ENCODE results near the gene TBC1D3B.

Gene TBC1D3B

GRCh38 chr17:36144981-36145729 lies 31.3 kb downstream of the TBC1D3B start:
- Histone ChIP-seq H3K36me3 (ENCODE audit: control insufficient read depth in 2 of 2, insufficient read depth in 1 of 2, low read length in 2 of 2) (no peaks in the 10 kb centered on the region), H3K4me3 (ENCODE audit: low read depth, low read length) (no peak overlapping the region), H3K4me1 (ENCODE audit: control insufficient read depth, insufficient read depth, low read length) (no peaks in the 10 kb centered on the region), H3K27ac (ENCODE audit: extremely low read depth, low read depth, low read length) (no peak overlapping the region), H3K9me3 (ENCODE audit: control insufficient read depth, insufficient read depth, low read depth, low read length) (no peaks in the 10 kb centered on the region)
- no peak for TF ChIP-seq ZNF707 (tag by site-specific recombination; IDR thresholded peaks at IDR 0.05)
- no peak for TF ChIP-seq ZNF239 (tag by site-specific recombination; IDR thresholded peaks at IDR 0.05)
- no peak for TF ChIP-seq ZNF549 (tag by site-specific recombination; IDR thresholded peaks at IDR 0.05)
- TF ChIP-seq ZNF610 (tag by site-specific recombination; IDR thresholded peaks at IDR 0.05; ENCODE audit: borderline replicate concordance) = no peak
- TF ChIP-seq SALL2 (tag by site-specific recombination; IDR thresholded peaks at IDR 0.05; ENCODE audit: borderline replicate concordance) = no peak
- TF ChIP-seq ZNF112 (tag by site-specific recombination; IDR thresholded peaks at IDR 0.05) = no peak
- no peak for TF ChIP-seq ZNF48 (tag by site-specific recombination; IDR thresholded peaks at IDR 0.05)
- TF ChIP-seq ZNF76 (tag by site-specific recombination; IDR thresholded peaks at IDR 0.05; ENCODE audit: borderline replicate concordance, low read depth) = no peak
- no peak for TF ChIP-seq ZNF473 (tag by site-specific recombination; IDR thresholded peaks at IDR 0.05)
- TF ChIP-seq ZNF521 (tag by site-specific recombination; IDR thresholded peaks at IDR 0.05) = no peak
- TF ChIP-seq MZF1 (tag by site-specific recombination; IDR thresholded peaks at IDR 0.05; ENCODE audit: borderline replicate concordance) = no peak
- TF ChIP-seq ZNF23 (tag by site-specific recombination; IDR thresholded peaks at IDR 0.05; ENCODE audit: borderline replicate concordance) = no peak
- TF ChIP-seq BCL6B (tag by site-specific recombination; IDR thresholded peaks at IDR 0.05) = no peak
- no peak for TF ChIP-seq KLF7 (tag by site-specific recombination; IDR thresholded peaks at IDR 0.05; ENCODE audit: borderline replicate concordance)
- no peak for TF ChIP-seq ZNF510 (tag by site-specific recombination; IDR thresholded peaks at IDR 0.05; ENCODE audit: insufficient replicate concordance)
- no peak for TF ChIP-seq TCF7L2 (IDR thresholded peaks at IDR 0.05; ENCODE audit: borderline replicate concordance, low read depth, low read length)
- ChIA-PET POLR2A (no interaction called here), CTCF (interaction anchor here (0.6 to 10.6 kb wide), 11 partner anchors 16 to 338 kb away, joined by 3 to 330 read pairs (median 7); partner anchors contain the start of gene CCL16)

GRCh38 chr17:36144014-36144413 lies 32.4 kb downstream of the TBC1D3B start:
- POLR2A ChIA-PET = no interaction called here
- H3K4me3 ChIP-seq (ENCODE audit: low read depth, low read length) = no peak overlapping the region
- no peaks in the 10 kb centered on the region; the same call in 1 of the 2 replicates for H3K9me3 ChIP-seq (ENCODE audit: control insufficient read depth, insufficient read depth, low read depth, low read length)
- CTCF ChIA-PET = interaction anchor here (0.6 to 10.6 kb wide), 6 partner anchors 14 to 1371 kb away, joined by 3 to 319 read pairs (median 4); no protein-coding TSS in a partner anchor
- H3K36me3 ChIP-seq (ENCODE audit: control insufficient read depth in 2 of 2, insufficient read depth in 1 of 2, low read length in 2 of 2) = no peaks in the 10 kb centered on the region
- no peak overlapping the region for H3K27ac ChIP-seq (ENCODE audit: extremely low read depth, low read depth, low read length)
- H3K4me1 ChIP-seq (ENCODE audit: control insufficient read depth, insufficient read depth, low read length) = no peaks in the 10 kb centered on the region
- no peak for TF ChIP-seq ELK4 (IDR thresholded peaks at IDR 0.05; ENCODE audit: borderline replicate concordance, low read depth, low read length)
- TF ChIP-seq PATZ1 (tag by site-specific recombination; IDR thresholded peaks at IDR 0.05) = no peak
- no peak for TF ChIP-seq ZNF645 (tag by site-specific recombination; IDR thresholded peaks at IDR 0.05)
- TF ChIP-seq ZNF391 (tag by site-specific recombination; IDR thresholded peaks at IDR 0.05; ENCODE audit: borderline replicate concordance, low read depth) = no peak
- TF ChIP-seq ZSCAN23 (tag by site-specific recombination; IDR thresholded peaks at IDR 0.05) = no peak
- TF ChIP-seq ZBTB1 (tag by site-specific recombination; IDR thresholded peaks at IDR 0.05) = no peak
- no peak for TF ChIP-seq SCRT2 (tag by site-specific recombination; IDR thresholded peaks at IDR 0.05)
- TF ChIP-seq ZNF513 (tag by site-specific recombination; IDR thresholded peaks at IDR 0.05) = no peak
- TF ChIP-seq ZNF747 (tag by site-specific recombination; IDR thresholded peaks at IDR 0.05) = 0 out of 2 replicates have a peak, but pooled peaks have one; percentile 48
- no peak for TF ChIP-seq ZNF362 (tag by site-specific recombination; IDR thresholded peaks at IDR 0.05)
- no peak for TF ChIP-seq ZNF785 (tag by site-specific recombination; IDR thresholded peaks at IDR 0.05)

Measured in HEK293 (cell line).